HepG2 (cell line): ENCODE measurements around the gene INAFM1. TPM values are rescaled to one million over a fixed set of nuclear protein-coding genes. Genes with fewer than 3 reads are reported as not detected.

ENCODE experiments used
- ATAD3A ChIP-seq: sonication (generic); formaldehyde crosslinking; IDR thresholded peaks from 2 replicates; pipeline ENCODE4 v1.4.0; 2020; ENCODE audit warnings: missing genetic modification reagents
- ATF2 ChIP-seq: sonication (generic); formaldehyde crosslinking; IDR thresholded peaks from 2 replicates; pipeline ENCODE4 v1.4.0; 2020; ENCODE audit warnings: missing genetic modification reagents
- BRD4 ChIP-seq: sonication (generic); formaldehyde crosslinking; IDR thresholded peaks from 2 replicates; pipeline ENCODE4 v1.4.0; 2020; ENCODE audit warnings: missing genetic modification reagents
- ELF1 ChIP-seq: sonication (generic); formaldehyde crosslinking; IDR thresholded peaks from 2 replicates; pipeline ENCODE4 v1.4.0; 2020; ENCODE audit warnings: missing genetic modification reagents
- GLMP ChIP-seq: sonication (generic); formaldehyde crosslinking; IDR thresholded peaks from 2 replicates; pipeline ENCODE4 v1.9.0; 2021; ENCODE audit warnings: missing genetic modification reagents, mild to moderate bottlenecking, borderline replicate concordance
- KLF6 ChIP-seq: IDR thresholded peaks from 2 replicates; pipeline ENCODE4 v1.8.0; 2016; ENCODE audit warnings: missing biosample characterization, missing genetic modification reagents
- MED13 ChIP-seq: sonication (generic); formaldehyde crosslinking; IDR thresholded peaks from 2 replicates; pipeline ENCODE4 v1.5.0; 2020; ENCODE audit warnings: missing genetic modification reagents
- MIER3 ChIP-seq: IDR thresholded peaks from 2 replicates; pipeline ENCODE4 v1.6.1; 2016; ENCODE audit warnings: missing compliant biosample characterization, borderline replicate concordance
- MZF1 ChIP-seq: sonication (generic); formaldehyde crosslinking; IDR thresholded peaks from 2 replicates; pipeline ENCODE4 v1.8.1; 2023; ENCODE audit warnings: mild to moderate bottlenecking, missing genetic modification reagents, borderline replicate concordance
- PLRG1 ChIP-seq: fragments of 450-650 bp; conservative IDR thresholded peaks from 2 replicates; pipeline ENCODE4 v1.6.1; 2016
- RNF219 ChIP-seq: sonication (generic); formaldehyde crosslinking; IDR thresholded peaks from 2 replicates; pipeline ENCODE4 v1.5.0; 2020; ENCODE audit warnings: mild to moderate bottlenecking, missing genetic modification reagents
- STAG1 ChIP-seq: sonication (generic); formaldehyde crosslinking; IDR thresholded peaks from 2 replicates; pipeline ENCODE4 v1.4.0; 2020; ENCODE audit warnings: missing genetic modification reagents
- ZBTB7B ChIP-seq: sonication (generic); formaldehyde crosslinking; IDR thresholded peaks from 2 replicates; pipeline ENCODE4 v1.4.0; 2020; ENCODE audit warnings: missing genetic modification reagents
- ZNF264 ChIP-seq: sonication (generic); formaldehyde crosslinking; IDR thresholded peaks from 2 replicates; pipeline ENCODE4 v1.4.0; 2020; ENCODE audit warnings: missing genetic modification reagents
- ZNF747 ChIP-seq: sonication (generic); formaldehyde crosslinking; IDR thresholded peaks from 2 replicates; pipeline ENCODE4 v1.8.1; 2023; ENCODE audit warnings: missing genetic modification reagents, mild to moderate bottlenecking, borderline replicate concordance
- polyA plus RNA-seq, 8 experiments: library from polyadenylated mRNA; depleted of rRNA in 3 of 8; stranded (reverse) in 7 of 8; unstranded in 1 of 8; fragments of >200 nt; fragmentation: Illumina TruSeq in 4 of 8; extraction: Trizol in 4 of 8; gene quantifications; 2 replicates each; pipeline versions ENCODE4 v1.2.1 to v1.2.3, GENCODE V29; 2011 to 2016; ENCODE audit warnings: low read depth in 4 of 8, missing spikeins in 1 of 8, mixed read lengths in 1 of 8; ENCODE audit not compliant: insufficient read depth in 1 of 8
- total RNA-seq, 5 experiments: library from RNA; depleted of rRNA; stranded (reverse); fragments of >200 nt; fragmentation: Illumina TruSeq; extraction: Trizol; gene quantifications; 2 replicates each; pipeline ENCODE4 v1.2.3, GENCODE V29; 2016; ENCODE audit warnings: low read depth in 1 of 5
- TF ChIP-seq, protein P1 (sequence below): sonication (generic); formaldehyde crosslinking; IDR thresholded peaks from 2 replicates; pipeline ENCODE4 v1.4.0; 2020; ENCODE audit warnings: low read depth, missing genetic modification reagents
- TF ChIP-seq, protein P2 (sequence below): sonication (generic); formaldehyde crosslinking; IDR thresholded peaks from 2 replicates; pipeline ENCODE4 v1.8.1; 2023; ENCODE audit warnings: mild to moderate bottlenecking, moderate library complexity, missing genetic modification reagents
- TF ChIP-seq, protein P3 (sequence below): sonication (generic); formaldehyde crosslinking; IDR thresholded peaks from 2 replicates; pipeline ENCODE4 v1.4.0; 2020; ENCODE audit warnings: mild to moderate bottlenecking, missing genetic modification reagents

INAFM1 gene
- total and polyA plus RNA-seq, 2 of the 13 experiments (the other 11 are each of a cell fraction or from before 2014, with no cell fraction given) = 0.88 to 1.9 TPM

DNA sequence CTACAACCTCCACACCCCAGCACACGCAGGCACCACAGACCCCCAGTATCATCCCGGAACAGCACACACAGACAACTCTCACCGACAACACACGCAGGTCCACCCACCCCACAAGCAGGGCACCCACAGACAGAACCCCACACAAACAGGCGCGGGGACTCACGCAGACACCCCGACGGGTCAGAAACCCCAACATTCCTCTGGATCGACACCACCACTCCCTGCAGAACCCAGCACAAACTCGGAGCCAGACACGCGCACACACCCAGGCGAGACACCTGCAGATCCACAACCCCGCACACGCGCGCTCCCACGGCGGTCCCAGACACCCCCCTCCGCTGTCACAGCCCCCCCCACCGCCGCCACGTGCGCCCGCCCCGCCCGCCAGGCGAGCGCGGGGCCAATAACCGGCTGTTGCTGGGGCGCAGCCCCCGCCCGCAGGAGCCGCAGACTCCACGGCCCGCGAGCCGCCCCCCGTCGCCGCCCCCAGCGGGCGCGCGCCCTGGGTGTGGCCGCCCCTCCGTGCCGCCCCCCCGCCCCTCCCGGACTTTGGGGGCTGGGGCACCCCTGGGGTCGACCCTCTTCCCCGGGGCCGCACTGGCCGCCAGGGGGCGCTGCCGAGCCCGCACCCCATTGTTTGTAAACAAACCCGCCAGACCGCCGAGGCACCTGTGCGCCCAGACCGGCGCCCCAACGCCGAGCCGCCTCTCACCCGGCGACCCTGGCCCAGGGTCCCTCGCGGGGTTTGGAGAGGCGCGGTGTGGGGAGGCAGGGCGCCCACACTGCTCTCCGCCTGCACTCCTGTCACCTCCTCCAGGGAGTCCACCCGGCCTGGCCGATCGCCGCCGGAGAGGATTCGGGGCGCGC is 44.4 kb upstream of the INAFM1 start (continued):
- TF ChIP-seq RNF219 (CRISPR knock-in tag) (no peak), ATAD3A (CRISPR knock-in tag) (no peak), MZF1 (CRISPR knock-in tag) (no peak), PLRG1 (no peak), BRD4 (no peak), ZNF264 (CRISPR knock-in tag) (no peak), MIER3 (CRISPR knock-in tag) (no peak), MED13 (no peak), ATF2 (CRISPR knock-in tag) (no peak), ZNF747 (CRISPR knock-in tag) (no peak), STAG1 (CRISPR knock-in tag) (no peak), GLMP (CRISPR knock-in tag) (no peak; the same call in 1 of the 2 replicates), ZBTB7B (peak; percentile 78), ELF1 (CRISPR knock-in tag) (no peak), KLF6 (CRISPR knock-in tag) (no peak)
- TF ChIP-seq, protein P1, sequence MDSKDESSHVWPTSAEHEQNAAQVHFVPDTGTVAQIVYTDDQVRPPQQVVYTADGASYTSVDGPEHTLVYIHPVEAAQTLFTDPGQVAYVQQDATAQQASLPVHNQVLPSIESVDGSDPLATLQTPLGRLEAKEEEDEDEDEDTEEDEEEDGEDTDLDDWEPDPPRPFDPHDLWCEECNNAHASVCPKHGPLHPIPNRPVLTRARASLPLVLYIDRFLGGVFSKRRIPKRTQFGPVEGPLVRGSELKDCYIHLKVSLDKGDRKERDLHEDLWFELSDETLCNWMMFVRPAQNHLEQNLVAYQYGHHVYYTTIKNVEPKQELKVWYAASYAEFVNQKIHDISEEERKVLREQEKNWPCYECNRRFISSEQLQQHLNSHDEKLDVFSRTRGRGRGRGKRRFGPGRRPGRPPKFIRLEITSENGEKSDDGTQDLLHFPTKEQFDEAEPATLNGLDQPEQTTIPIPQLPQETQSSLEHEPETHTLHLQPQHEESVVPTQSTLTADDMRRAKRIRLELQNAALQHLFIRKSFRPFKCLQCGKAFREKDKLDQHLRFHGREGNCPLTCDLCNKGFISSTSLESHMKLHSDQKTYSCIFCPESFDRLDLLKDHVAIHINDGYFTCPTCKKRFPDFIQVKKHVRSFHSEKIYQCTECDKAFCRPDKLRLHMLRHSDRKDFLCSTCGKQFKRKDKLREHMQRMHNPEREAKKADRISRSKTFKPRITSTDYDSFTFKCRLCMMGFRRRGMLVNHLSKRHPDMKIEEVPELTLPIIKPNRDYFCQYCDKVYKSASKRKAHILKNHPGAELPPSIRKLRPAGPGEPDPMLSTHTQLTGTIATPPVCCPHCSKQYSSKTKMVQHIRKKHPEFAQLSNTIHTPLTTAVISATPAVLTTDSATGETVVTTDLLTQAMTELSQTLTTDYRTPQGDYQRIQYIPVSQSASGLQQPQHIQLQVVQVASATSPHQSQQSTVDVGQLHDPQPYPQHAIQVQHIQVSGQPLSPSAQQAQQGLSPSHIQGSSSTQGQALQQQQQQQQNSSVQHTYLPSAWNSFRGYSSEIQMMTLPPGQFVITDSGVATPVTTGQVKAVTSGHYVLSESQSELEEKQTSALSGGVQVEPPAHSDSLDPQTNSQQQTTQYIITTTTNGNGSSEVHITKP (CRISPR knock-in tag) = no peak
- TF ChIP-seq, protein P2, sequence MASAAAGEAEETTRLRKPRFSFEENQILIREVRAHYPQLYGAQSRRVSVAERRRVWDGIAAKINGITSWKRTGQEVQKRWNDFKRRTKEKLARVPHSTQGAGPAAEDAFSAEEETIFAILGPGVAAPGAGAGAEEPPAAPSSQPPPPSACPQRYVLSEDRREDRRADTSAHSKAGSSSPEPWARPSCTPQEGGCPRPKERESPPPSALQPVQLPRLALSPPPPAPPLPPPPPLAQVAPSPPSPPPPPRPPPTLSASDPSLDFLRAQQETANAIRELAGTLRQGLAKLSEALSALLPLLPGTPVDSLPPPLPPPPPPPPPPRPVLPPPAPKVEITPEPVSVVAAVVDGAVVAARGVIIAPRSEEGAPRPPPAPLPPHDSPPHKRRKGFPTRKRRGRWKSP (CRISPR knock-in tag) = no peak
- TF ChIP-seq, protein P3, sequence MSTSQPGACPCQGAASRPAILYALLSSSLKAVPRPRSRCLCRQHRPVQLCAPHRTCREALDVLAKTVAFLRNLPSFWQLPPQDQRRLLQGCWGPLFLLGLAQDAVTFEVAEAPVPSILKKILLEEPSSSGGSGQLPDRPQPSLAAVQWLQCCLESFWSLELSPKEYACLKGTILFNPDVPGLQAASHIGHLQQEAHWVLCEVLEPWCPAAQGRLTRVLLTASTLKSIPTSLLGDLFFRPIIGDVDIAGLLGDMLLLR (CRISPR knock-in tag) = peak; percentile 23; the same call in 1 of the 2 replicates
